ENCODE measurements around the gene CMSS1.

CMSS1 gene

GRCh38 chr3:100105501-100105900 is 287.8 kb downstream of the CMSS1 start:
- no peak for TF ChIP-seq ZC3H10 (CRISPR knock-in tag; IDR thresholded peaks at IDR 0.05)
- no peak for TF ChIP-seq TCF4 (CRISPR knock-in tag; IDR thresholded peaks at IDR 0.05; ENCODE audit: borderline replicate concordance)
- TF ChIP-seq ARNTL (CRISPR knock-in tag; IDR thresholded peaks at IDR 0.05; ENCODE audit: borderline replicate concordance, low read depth): no peak
- no peak for ATAC-seq

- TF ChIP-seq ZNF70 (CRISPR knock-in tag; IDR thresholded peaks at IDR 0.05) (no peak), GLIS3 (CRISPR knock-in tag; IDR thresholded peaks at IDR 0.05) (no peak), TSHZ2 (CRISPR knock-in tag; IDR thresholded peaks at IDR 0.05) (no peak), ISL1 (CRISPR knock-in tag; IDR thresholded peaks at IDR 0.05) (no peak), CSDC2 (CRISPR knock-in tag; IDR thresholded peaks at IDR 0.05) (no peak), ZNF565 (CRISPR knock-in tag; conservative IDR thresholded peaks at IDR 0.05; ENCODE audit: low read depth) (no peak)
- no peak for ATAC-seq
Observed at GRCh38 chr3:100106094-100106493, 288.4 kb downstream of the CMSS1 start.

GRCh38 chr3:100106531-100107141 is 289.0 kb downstream of the CMSS1 start:
- ATAC-seq: peak; percentile 39
- no peak for TF ChIP-seq ESRRG (CRISPR knock-in tag; IDR thresholded peaks at IDR 0.05)
- no peak for TF ChIP-seq CSRNP3 (CRISPR knock-in tag; IDR thresholded peaks at IDR 0.05)
- TF ChIP-seq ZNF70 (CRISPR knock-in tag; IDR thresholded peaks at IDR 0.05): no peak
- TF ChIP-seq RARB (CRISPR knock-in tag; IDR thresholded peaks at IDR 0.05): no peak

- no peak for TF ChIP-seq GLIS3 (CRISPR knock-in tag; IDR thresholded peaks at IDR 0.05)
- TF ChIP-seq CSDC2 (CRISPR knock-in tag; IDR thresholded peaks at IDR 0.05): no peak
- TF ChIP-seq TCF4 (CRISPR knock-in tag; IDR thresholded peaks at IDR 0.05; ENCODE audit: borderline replicate concordance): no peak
- TF ChIP-seq OSR1 (CRISPR knock-in tag; IDR thresholded peaks at IDR 0.05): no peak
- no peak for TF ChIP-seq BACH2 (CRISPR knock-in tag; IDR thresholded peaks at IDR 0.05; ENCODE audit: borderline replicate concordance)
- no peak for TF ChIP-seq RARB (CRISPR knock-in tag; IDR thresholded peaks at IDR 0.05)
- no peak for TF ChIP-seq ZFP30 (CRISPR knock-in tag; IDR thresholded peaks at IDR 0.05)
- TF ChIP-seq ESRRG (CRISPR knock-in tag; IDR thresholded peaks at IDR 0.05): no peak
- no peak for TF ChIP-seq ZFP3 (CRISPR knock-in tag; IDR thresholded peaks at IDR 0.05)
- TF ChIP-seq CREB5 (CRISPR knock-in tag; IDR thresholded peaks at IDR 0.05; ENCODE audit: low read depth): no peak
- no peak for TF ChIP-seq TOX (CRISPR knock-in tag; IDR thresholded peaks at IDR 0.05; ENCODE audit: borderline replicate concordance)
- TF ChIP-seq TSHZ2 (CRISPR knock-in tag; IDR thresholded peaks at IDR 0.05): no peak
- TF ChIP-seq ZNF8 (CRISPR knock-in tag; IDR thresholded peaks at IDR 0.05): no peak
- no peak for TF ChIP-seq ARNTL (CRISPR knock-in tag; IDR thresholded peaks at IDR 0.05; ENCODE audit: borderline replicate concordance, low read depth)
- ATAC-seq: no peak
Observed at GRCh38 chr3:100107221-100107814, 289.7 kb downstream of the CMSS1 start.

All from SK-N-SH treated with all-trans-retinoic acid at 6 μM for 48 hours (cell line).